ENCODE results near the gene TRPM5.

The TRPM5 gene

GRCh38 chr11:2436521-2437031 lies 7.7 kb downstream of the TRPM5 start:
- H3K27me3 Mint-ChIP-seq (ENCODE audit: low read depth) = peaks cover 42% of the 10 kb centered on the region
- H3K4me1 Mint-ChIP-seq = no peaks in the 10 kb centered on the region
- no peaks in the 10 kb centered on the region for H3K36me3 Mint-ChIP-seq (ENCODE audit: low read depth)
- no peak for TF ChIP-seq CTCF (IDR thresholded peaks at IDR 0.05; ENCODE audit: unreplicated experiment in 3 of 3)
- H3K27ac Mint-ChIP-seq = no peak overlapping the region
- no peak overlapping the region for H3K4me3 Mint-ChIP-seq
- no peaks in the 10 kb centered on the region for H3K9me3 Mint-ChIP-seq

- H3K27me3 Mint-ChIP-seq (ENCODE audit: low read depth) = peaks cover 38% of the 10 kb centered on the region
- H3K27ac Mint-ChIP-seq = no peak overlapping the region
- no peaks in the 10 kb centered on the region for H3K4me1 Mint-ChIP-seq
- TF ChIP-seq CTCF (IDR thresholded peaks at IDR 0.05; ENCODE audit: unreplicated experiment in 3 of 3) = no peak
- H3K9me3 Mint-ChIP-seq = no peaks in the 10 kb centered on the region
- H3K36me3 Mint-ChIP-seq (ENCODE audit: low read depth) = no peaks in the 10 kb centered on the region
- no peak overlapping the region for H3K4me3 Mint-ChIP-seq
Observed at GRCh38 chr11:2436013-2436520, 8.2 kb downstream of the TRPM5 start.

- no peaks in the 10 kb centered on the region for H3K4me1 Mint-ChIP-seq
- peaks cover 32% of the 10 kb centered on the region for H3K27me3 Mint-ChIP-seq (ENCODE audit: low read depth)
- H3K4me3 Mint-ChIP-seq = no peak overlapping the region
- H3K36me3 Mint-ChIP-seq (ENCODE audit: low read depth) = no peaks in the 10 kb centered on the region
- H3K9me3 Mint-ChIP-seq = no peaks in the 10 kb centered on the region
- no peak overlapping the region for H3K27ac Mint-ChIP-seq
- TF ChIP-seq CTCF (IDR thresholded peaks at IDR 0.05; ENCODE audit: unreplicated experiment in 3 of 3) = no peak
Observed at GRCh38 chr11:2435288-2436012, 8.9 kb downstream of the TRPM5 start.

GRCh38 chr11:2434506-2435255 lies 9.6 kb downstream of the TRPM5 start:
- H3K36me3 Mint-ChIP-seq (ENCODE audit: low read depth) = no peaks in the 10 kb centered on the region
- no peak for TF ChIP-seq CTCF (IDR thresholded peaks at IDR 0.05; ENCODE audit: unreplicated experiment in 3 of 3)
- H3K4me3 Mint-ChIP-seq = no peak overlapping the region
- no peak overlapping the region for H3K27ac Mint-ChIP-seq
- H3K4me1 Mint-ChIP-seq = no peaks in the 10 kb centered on the region
- H3K9me3 Mint-ChIP-seq = no peaks in the 10 kb centered on the region
- H3K27me3 Mint-ChIP-seq (ENCODE audit: low read depth) = peaks cover 24% of the 10 kb centered on the region

- H3K27ac Mint-ChIP-seq = no peak overlapping the region
- H3K4me3 Mint-ChIP-seq = no peak overlapping the region
- no peaks in the 10 kb centered on the region for H3K36me3 Mint-ChIP-seq (ENCODE audit: low read depth)
- TF ChIP-seq CTCF (IDR thresholded peaks at IDR 0.05; ENCODE audit: unreplicated experiment in 3 of 3) = no peak
- no peaks in the 10 kb centered on the region for H3K4me1 Mint-ChIP-seq
- H3K27me3 Mint-ChIP-seq (ENCODE audit: low read depth) = peaks cover 20% of the 10 kb centered on the region
- H3K9me3 Mint-ChIP-seq = no peaks in the 10 kb centered on the region
Observed at GRCh38 chr11:2434008-2434407, 10.3 kb downstream of the TRPM5 start.
